ENCODE data around the gene TSG101. TPM values are rescaled to one million over a fixed set of nuclear protein-coding genes. Genes with fewer than 3 reads are reported as not detected.

The TSG101 gene
- total and polyA plus RNA-seq, 4 donors = 29.7 to 53.1 (median 37.8) TPM

GRCh38 chr11:18463439-18463838, 63.3 kb downstream of the TSG101 start:
- no peaks in the 10 kb centered on the region for H3K4me1 ChIP-seq (ENCODE audit: control insufficient read depth in 4 of 4, insufficient read depth in 4 of 4, low read length in 3 of 4)

GRCh38 chr11:18461909-18462308, 64.8 kb downstream of the TSG101 start:
- H3K27me3 ChIP-seq (ENCODE audit: control insufficient read depth in 4 of 4, insufficient read depth in 4 of 4, low read length in 3 of 4) = no peaks in the 10 kb centered on the region

More at GRCh38 chr11:18463439-18463838, 63.3 kb downstream of the TSG101 start:
- no peak overlapping the region for H3K9ac ChIP-seq (ENCODE audit: low read depth in 1 of 2, low read length in 2 of 2)
- no peaks in the 10 kb centered on the region for H3K27me3 ChIP-seq (ENCODE audit: control insufficient read depth in 4 of 4, insufficient read depth in 4 of 4, low read length in 3 of 4)
- WGBS = 90% methylated on average over 1 of the region's 1 CpG
- no peaks in the 10 kb centered on the region for H3K36me3 ChIP-seq (ENCODE audit: control insufficient read depth in 4 of 4, insufficient read depth in 3 of 4, low read depth in 1 of 4, low read length in 3 of 4)
- H3K4me3 ChIP-seq (ENCODE audit: low read depth in 1 of 3, low read length in 3 of 3) = no peak overlapping the region
- no peaks in the 10 kb centered on the region for H3K9me3 ChIP-seq (ENCODE audit: control insufficient read depth in 4 of 4, low read length in 3 of 4)
- no peak overlapping the region for H3K27ac ChIP-seq (ENCODE audit: low read depth in 1 of 2, low read length in 2 of 2)
- TF ChIP-seq JUND (IDR thresholded peaks at IDR 0.05) (no peak), FOXA1 (IDR thresholded peaks at IDR 0.05) (no peak), SP1 (IDR thresholded peaks at IDR 0.05) (no peak), RXRA (IDR thresholded peaks at IDR 0.05) (no peak)
- no peak for DNase-seq (ENCODE audit: low spot score)

GRCh38 chr11:18459634-18460033, 67.1 kb downstream of the TSG101 start:
- H3K9ac ChIP-seq (ENCODE audit: low read depth in 1 of 2, low read length in 2 of 2) = no peak overlapping the region
- H3K27ac ChIP-seq (ENCODE audit: low read depth in 1 of 2, low read length in 2 of 2) = no peak overlapping the region
- H3K36me3 ChIP-seq (ENCODE audit: control insufficient read depth in 4 of 4, insufficient read depth in 3 of 4, low read depth in 1 of 4, low read length in 3 of 4) = no peaks in the 10 kb centered on the region
- WGBS = 93% methylated on average over 4 of the region's 4 CpGs
- no peak for DNase-seq (ENCODE audit: low spot score)
- no peak for TF ChIP-seq TAF1 (conservative IDR thresholded peaks at IDR 0.05)
- TF ChIP-seq JUND (IDR thresholded peaks at IDR 0.05) = no peak
- TF ChIP-seq CTCF (IDR thresholded peaks at IDR 0.05; ENCODE audit: low read depth, low read length, missing input control) = no peak
- TF ChIP-seq, protein P1, sequence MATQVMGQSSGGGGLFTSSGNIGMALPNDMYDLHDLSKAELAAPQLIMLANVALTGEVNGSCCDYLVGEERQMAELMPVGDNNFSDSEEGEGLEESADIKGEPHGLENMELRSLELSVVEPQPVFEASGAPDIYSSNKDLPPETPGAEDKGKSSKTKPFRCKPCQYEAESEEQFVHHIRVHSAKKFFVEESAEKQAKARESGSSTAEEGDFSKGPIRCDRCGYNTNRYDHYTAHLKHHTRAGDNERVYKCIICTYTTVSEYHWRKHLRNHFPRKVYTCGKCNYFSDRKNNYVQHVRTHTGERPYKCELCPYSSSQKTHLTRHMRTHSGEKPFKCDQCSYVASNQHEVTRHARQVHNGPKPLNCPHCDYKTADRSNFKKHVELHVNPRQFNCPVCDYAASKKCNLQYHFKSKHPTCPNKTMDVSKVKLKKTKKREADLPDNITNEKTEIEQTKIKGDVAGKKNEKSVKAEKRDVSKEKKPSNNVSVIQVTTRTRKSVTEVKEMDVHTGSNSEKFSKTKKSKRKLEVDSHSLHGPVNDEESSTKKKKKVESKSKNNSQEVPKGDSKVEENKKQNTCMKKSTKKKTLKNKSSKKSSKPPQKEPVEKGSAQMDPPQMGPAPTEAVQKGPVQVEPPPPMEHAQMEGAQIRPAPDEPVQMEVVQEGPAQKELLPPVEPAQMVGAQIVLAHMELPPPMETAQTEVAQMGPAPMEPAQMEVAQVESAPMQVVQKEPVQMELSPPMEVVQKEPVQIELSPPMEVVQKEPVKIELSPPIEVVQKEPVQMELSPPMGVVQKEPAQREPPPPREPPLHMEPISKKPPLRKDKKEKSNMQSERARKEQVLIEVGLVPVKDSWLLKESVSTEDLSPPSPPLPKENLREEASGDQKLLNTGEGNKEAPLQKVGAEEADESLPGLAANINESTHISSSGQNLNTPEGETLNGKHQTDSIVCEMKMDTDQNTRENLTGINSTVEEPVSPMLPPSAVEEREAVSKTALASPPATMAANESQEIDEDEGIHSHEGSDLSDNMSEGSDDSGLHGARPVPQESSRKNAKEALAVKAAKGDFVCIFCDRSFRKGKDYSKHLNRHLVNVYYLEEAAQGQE (IDR thresholded peaks at IDR 0.05) = no peak
- TF ChIP-seq RAD21 (IDR thresholded peaks at IDR 0.05) = no peak
- no peak for TF ChIP-seq ATF3 (IDR thresholded peaks at IDR 0.05)
- no peak for TF ChIP-seq EGR1 (IDR thresholded peaks at IDR 0.05; ENCODE audit: low read depth in 2 of 2)
- TF ChIP-seq HNF4A (conservative IDR thresholded peaks at IDR 0.05) = no peak
- no peak for TF ChIP-seq SP1 (IDR thresholded peaks at IDR 0.05)
- TF ChIP-seq MAX (IDR thresholded peaks at IDR 0.05) = no peak
- no peak for TF ChIP-seq GABPA (IDR thresholded peaks at IDR 0.05 in 1 of 2, conservative IDR thresholded peaks at IDR 0.05 in 1 of 2)
- TF ChIP-seq NR2F2 (IDR thresholded peaks at IDR 0.05) = no peak
- H3K4me1 ChIP-seq (ENCODE audit: control insufficient read depth in 4 of 4, insufficient read depth in 4 of 4, low read length in 3 of 4) = no peaks in the 10 kb centered on the region
- H3K4me3 ChIP-seq (ENCODE audit: low read depth in 1 of 3, low read length in 3 of 3) = no peak overlapping the region
- no peaks in the 10 kb centered on the region for H3K27me3 ChIP-seq (ENCODE audit: control insufficient read depth in 4 of 4, insufficient read depth in 4 of 4, low read length in 3 of 4)
- H3K9me3 ChIP-seq (ENCODE audit: control insufficient read depth in 4 of 4, low read length in 3 of 4) = no peaks in the 10 kb centered on the region

More at GRCh38 chr11:18461909-18462308, 64.8 kb downstream of the TSG101 start:
- Histone ChIP-seq H3K36me3 (ENCODE audit: control insufficient read depth in 4 of 4, insufficient read depth in 3 of 4, low read depth in 1 of 4, low read length in 3 of 4) (no peaks in the 10 kb centered on the region), H3K27ac (ENCODE audit: low read depth in 1 of 2, low read length in 2 of 2) (no peak overlapping the region), H3K9ac (ENCODE audit: low read depth in 1 of 2, low read length in 2 of 2) (no peak overlapping the region), H3K4me1 (ENCODE audit: control insufficient read depth in 4 of 4, insufficient read depth in 4 of 4, low read length in 3 of 4) (no peaks in the 10 kb centered on the region), H3K9me3 (ENCODE audit: control insufficient read depth in 4 of 4, low read length in 3 of 4) (no peaks in the 10 kb centered on the region), H3K4me3 (ENCODE audit: low read depth in 1 of 3, low read length in 3 of 3) (no peak overlapping the region)
- DNase-seq (ENCODE audit: low spot score) = no peak
- TF ChIP-seq JUND (IDR thresholded peaks at IDR 0.05) = no peak
- no peak for TF ChIP-seq FOXA2 (IDR thresholded peaks at IDR 0.05)
- no peak for TF ChIP-seq EGR1 (IDR thresholded peaks at IDR 0.05; ENCODE audit: low read depth in 2 of 2)
- TF ChIP-seq HNF4G (IDR thresholded peaks at IDR 0.05) = no peak
- no peak for TF ChIP-seq ATF3 (IDR thresholded peaks at IDR 0.05)
- no peak for TF ChIP-seq RAD21 (IDR thresholded peaks at IDR 0.05)
- TF ChIP-seq FOXA1 (IDR thresholded peaks at IDR 0.05) = no peak
- TF ChIP-seq TAF1 (conservative IDR thresholded peaks at IDR 0.05) = no peak
- TF ChIP-seq SP1 (IDR thresholded peaks at IDR 0.05) = no peak
- TF ChIP-seq MAX (IDR thresholded peaks at IDR 0.05) = no peak
- no peak for TF ChIP-seq RXRA (IDR thresholded peaks at IDR 0.05)
- TF ChIP-seq HNF4A (conservative IDR thresholded peaks at IDR 0.05) = no peak
- no peak for TF ChIP-seq NR2F2 (IDR thresholded peaks at IDR 0.05)
- TF ChIP-seq GABPA (IDR thresholded peaks at IDR 0.05 in 1 of 2, conservative IDR thresholded peaks at IDR 0.05 in 1 of 2) = no peak
- 96% methylated on average over 6 of the region's 6 CpGs for WGBS

Measured in liver (tissue), 9 donors.